Caco-2 (cell line): Measurements from ENCODE around the gene AAMP. TPM values are rescaled to one million over a fixed set of nuclear protein-coding genes. Genes with fewer than 3 reads are reported as not detected.

Experiments used
- BruUV-seq: library from RNA; stranded (reverse); fragments of 400-500 nt; replicated peaks from 2 replicates; lab custom pipeline; 2021; lab: Mats Ljungman, UMichigan
- CTCF ChIA-PET: fragments of 300-600 bp; sonication (Branson Sonifier 250); formaldehyde crosslinking; loops from one replicate; lab custom pipeline; 2022; ENCODE audit warnings: antibody characterized with exemption; lab: Charles Lee
- POLR2A ChIA-PET: fragments of 300-600 bp; sonication (Branson Sonifier 250); formaldehyde crosslinking; loops from one replicate; lab custom pipeline; 2022; ENCODE audit warnings: antibody characterized with exemption; lab: Charles Lee
- DNase-seq, 2 experiments: peaks; one replicate each; pipeline versions ENCODE4 v3.0.0 to v3.0.0-alpha.2; 2020 to 2022
- H3K27me3 ChIP-seq: replicated peaks from 2 replicates; pipeline ENCODE4 v1.6.0; 2011; ENCODE audit warnings: low read length; ENCODE audit not compliant: control insufficient read depth, insufficient read depth
- H3K36me3 ChIP-seq: 2 replicates; pipeline ENCODE4 v1.5.1; 2011; ENCODE audit warnings: low read length; ENCODE audit not compliant: control insufficient read depth, insufficient read depth
- H3K4me1 ChIP-seq: fragments of 250-450 bp; sonication (Bioruptor Pico); 2 replicates; pipeline ENCODE4 v1.5.1; 2020; ENCODE audit warnings: mild to moderate bottlenecking
- H3K4me3 ChIP-seq: 2 replicates; pipeline ENCODE4 v1.5.1; 2011; ENCODE audit warnings: low read depth, mild to moderate bottlenecking, control low read depth, low read length
- H3K9me3 ChIP-seq: fragments of 250-450 bp; sonication (Bioruptor Pico); 2 replicates; pipeline ENCODE4 v1.5.1; 2020; ENCODE audit warnings: mild to moderate bottlenecking, moderate library complexity
- H3K27ac Mint-ChIP-seq: one replicate; pipeline ENCODE4 v1.8.0; 2022; ENCODE audit warnings: mixed read lengths; ENCODE audit not compliant: unreplicated experiment
- H3K27me3 Mint-ChIP-seq: one replicate; pipeline ENCODE4 v1.8.0; 2022; ENCODE audit warnings: mixed read lengths; ENCODE audit not compliant: insufficient read depth, unreplicated experiment
- H3K36me3 Mint-ChIP-seq: one replicate; pipeline ENCODE4 v1.8.0; 2022; ENCODE audit warnings: mild to moderate bottlenecking, mixed read lengths; ENCODE audit not compliant: insufficient read depth, unreplicated experiment
- H3K4me1 Mint-ChIP-seq: one replicate; pipeline ENCODE4 v1.8.0; 2022; ENCODE audit warnings: low read depth, mixed read lengths; ENCODE audit not compliant: unreplicated experiment
- H3K4me3 Mint-ChIP-seq: one replicate; pipeline ENCODE4 v1.8.0; 2022; ENCODE audit warnings: mild to moderate bottlenecking, moderate library complexity, mixed read lengths; ENCODE audit not compliant: unreplicated experiment
- H3K9me3 Mint-ChIP-seq: one replicate; pipeline ENCODE4 v1.8.0; 2022; ENCODE audit warnings: mixed read lengths; ENCODE audit not compliant: unreplicated experiment
- intact Hi-C: fragments of 100-400 bp; cut with micrococcal nuclease; formaldehyde crosslinking; loops from one replicate; pipeline ENCODE4 v1.10.0; 2022; ENCODE audit not compliant: unreplicated experiment
- total RNA-seq: library from RNA; stranded (reverse); gene quantifications from 2 replicates; pipeline ENCODE4 v1.2.3, GENCODE V29; 2022
- TF ChIP-seq, protein P1 (sequence below), 2 experiments: fragments of 200-600 bp in 1 of 2; IDR thresholded peaks; 1 replicate in 1 of 2; 2 replicates in 1 of 2; pipeline versions ENCODE4 v1.5.1 to v1.8.0; 2011 to 2022; ENCODE audit warnings: antibody characterized with exemption in 1 of 2, control low read depth in 1 of 2, inconsistent platforms in 1 of 2, low read depth in 1 of 2, low read length in 1 of 2, mild to moderate bottlenecking in 1 of 2, moderate library complexity in 1 of 2; ENCODE audit not compliant: insufficient read depth in 1 of 2, severe bottlenecking in 1 of 2, unreplicated experiment in 1 of 2

AAMP gene
- total RNA-seq, 1 experiment from 2014 or later = 125 TPM

DNA sequence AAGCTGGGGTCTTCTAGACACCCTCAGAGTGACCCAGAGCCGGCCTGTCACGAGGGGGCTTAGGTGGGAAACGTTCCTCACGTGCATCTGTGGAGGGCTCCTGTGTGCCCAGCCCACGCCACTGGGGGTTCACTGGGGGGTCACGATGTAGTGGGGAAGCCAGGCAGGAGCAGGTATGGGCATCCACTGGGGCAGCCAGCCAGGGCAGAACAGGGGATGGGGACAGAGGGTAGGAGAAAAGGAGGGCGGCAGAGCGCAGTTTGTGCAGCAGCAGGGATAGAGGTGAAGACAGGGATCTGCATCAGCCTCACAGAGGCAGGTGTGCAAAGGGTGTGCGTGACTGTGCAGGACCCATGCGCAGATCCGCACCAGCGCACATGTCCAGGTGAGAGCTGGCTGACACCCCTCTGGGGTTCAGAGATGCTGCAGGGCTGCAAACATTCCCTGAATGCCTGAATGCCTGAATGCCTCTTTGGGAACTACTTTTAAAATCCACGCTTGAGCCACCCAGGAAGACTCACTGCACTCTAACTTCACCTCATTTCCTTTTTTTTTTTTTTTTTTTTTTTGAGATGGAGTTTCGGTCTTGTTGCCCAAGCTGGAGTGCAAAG is 10.4 kb upstream of the AAMP start:
- H3K36me3 ChIP-seq = peaks cover 6% of the 10 kb centered on the region

DNA sequence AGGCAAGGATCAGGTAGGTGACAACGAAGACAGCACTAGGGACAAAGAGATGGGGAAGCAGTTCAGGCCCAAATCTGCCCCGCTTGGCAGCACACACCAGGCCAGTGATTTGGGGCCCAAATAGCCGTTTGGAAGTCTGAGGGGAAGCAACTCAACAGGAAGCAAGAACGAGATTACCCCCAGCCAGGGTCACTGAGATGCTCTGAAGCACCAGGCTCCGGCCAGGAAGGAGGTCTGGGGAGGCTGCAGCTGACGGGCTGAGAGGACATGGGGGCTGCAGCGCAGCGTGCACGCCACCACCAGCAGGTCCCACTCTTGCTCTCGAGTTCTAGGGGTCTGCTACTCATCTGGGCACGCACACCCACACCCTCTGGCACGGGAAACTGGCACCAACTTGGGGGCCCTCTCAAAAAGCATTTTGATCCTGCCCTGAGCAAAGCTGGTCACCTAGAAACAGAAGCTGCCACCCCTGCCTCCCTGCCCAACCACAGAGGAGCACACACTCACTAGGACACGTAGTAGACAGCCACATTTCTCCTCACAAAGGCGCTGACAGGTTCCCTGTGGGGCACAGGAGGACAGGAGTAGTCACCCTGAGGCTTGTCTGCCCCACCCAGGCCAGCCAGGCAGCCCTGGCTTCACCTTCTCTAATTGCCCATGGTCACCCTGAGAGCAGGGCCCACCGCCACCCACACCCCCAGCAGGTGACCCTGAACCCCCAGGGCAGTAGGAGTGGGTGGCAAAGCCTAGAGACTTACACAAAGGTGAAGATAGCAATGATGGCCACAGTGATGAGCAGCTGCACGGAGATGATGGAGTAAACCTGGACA is 8.8 kb upstream of the AAMP start:
- H3K36me3 ChIP-seq = peaks cover 9% of the 10 kb centered on the region

More for the DNA sequence above, 10.4 kb upstream of the AAMP start:
- Mint-ChIP-seq H3K36me3 (peaks cover 81% of the 10 kb centered on the region), H3K4me1 (peaks cover 22% of the 10 kb centered on the region), H3K9me3 (no peaks in the 10 kb centered on the region), H3K27me3 (no peaks in the 10 kb centered on the region), H3K4me3 (no peak overlapping the region), H3K27ac (no peak overlapping the region)
- no peak overlapping the region for H3K4me3 ChIP-seq
- TF ChIP-seq, protein P1, sequence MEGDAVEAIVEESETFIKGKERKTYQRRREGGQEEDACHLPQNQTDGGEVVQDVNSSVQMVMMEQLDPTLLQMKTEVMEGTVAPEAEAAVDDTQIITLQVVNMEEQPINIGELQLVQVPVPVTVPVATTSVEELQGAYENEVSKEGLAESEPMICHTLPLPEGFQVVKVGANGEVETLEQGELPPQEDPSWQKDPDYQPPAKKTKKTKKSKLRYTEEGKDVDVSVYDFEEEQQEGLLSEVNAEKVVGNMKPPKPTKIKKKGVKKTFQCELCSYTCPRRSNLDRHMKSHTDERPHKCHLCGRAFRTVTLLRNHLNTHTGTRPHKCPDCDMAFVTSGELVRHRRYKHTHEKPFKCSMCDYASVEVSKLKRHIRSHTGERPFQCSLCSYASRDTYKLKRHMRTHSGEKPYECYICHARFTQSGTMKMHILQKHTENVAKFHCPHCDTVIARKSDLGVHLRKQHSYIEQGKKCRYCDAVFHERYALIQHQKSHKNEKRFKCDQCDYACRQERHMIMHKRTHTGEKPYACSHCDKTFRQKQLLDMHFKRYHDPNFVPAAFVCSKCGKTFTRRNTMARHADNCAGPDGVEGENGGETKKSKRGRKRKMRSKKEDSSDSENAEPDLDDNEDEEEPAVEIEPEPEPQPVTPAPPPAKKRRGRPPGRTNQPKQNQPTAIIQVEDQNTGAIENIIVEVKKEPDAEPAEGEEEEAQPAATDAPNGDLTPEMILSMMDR (IDR thresholded peaks at IDR 0.05; ENCODE audit: insufficient read depth in 1 of 2, low read depth in 1 of 2, low read length in 1 of 2, severe bottlenecking in 1 of 2, unreplicated experiment in 1 of 2) = no peak
- POLR2A ChIA-PET = interaction anchor here (1.1 kb wide), 1 partner anchor 14 kb away, joined by 12 read pairs; no protein-coding TSS in a partner anchor
- intact Hi-C loops = no loop called here
- H3K9me3 ChIP-seq = no peaks in the 10 kb centered on the region
- peaks cover 33% of the 10 kb centered on the region for H3K4me1 ChIP-seq
- BruUV-seq = no TSS peak
- DNase-seq = no peak
- CTCF ChIA-PET = no interaction called here
- no peaks in the 10 kb centered on the region for H3K27me3 ChIP-seq

DNA sequence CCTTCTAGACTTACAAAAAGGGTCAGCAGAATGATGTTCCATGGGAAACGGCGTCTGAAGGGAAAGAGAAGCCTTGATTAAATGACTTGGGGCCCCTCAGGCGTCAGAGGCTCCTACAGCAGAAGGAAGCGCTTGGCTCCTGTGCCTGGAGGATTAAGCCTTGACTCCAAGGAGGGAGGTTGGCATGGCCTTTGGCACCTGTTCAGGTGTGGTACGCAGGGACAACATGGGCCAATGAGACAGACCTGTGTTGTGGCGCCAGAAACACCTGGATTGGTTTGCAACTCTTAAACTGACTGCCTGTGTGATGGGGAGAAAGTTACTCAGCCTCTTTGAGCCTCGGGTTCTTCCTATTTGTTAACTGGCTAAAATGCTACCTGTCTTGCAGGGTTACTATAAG is 8.0 kb upstream of the AAMP start:
- peaks cover 11% of the 10 kb centered on the region for H3K4me1 ChIP-seq
- no peaks in the 10 kb centered on the region for H3K9me3 ChIP-seq
- Mint-ChIP-seq H3K9me3 (no peaks in the 10 kb centered on the region), H3K4me3 (no peak overlapping the region), H3K27me3 (no peaks in the 10 kb centered on the region), H3K36me3 (peaks cover 68% of the 10 kb centered on the region), H3K4me1 (peaks cover 15% of the 10 kb centered on the region), H3K27ac (no peak overlapping the region)
- H3K36me3 ChIP-seq = peaks cover 8% of the 10 kb centered on the region
- H3K4me3 ChIP-seq = no peak overlapping the region
- H3K27me3 ChIP-seq = no peaks in the 10 kb centered on the region
- TF ChIP-seq, protein P1 (IDR thresholded peaks at IDR 0.05; ENCODE audit: insufficient read depth in 1 of 2, low read depth in 1 of 2, low read length in 1 of 2, severe bottlenecking in 1 of 2, unreplicated experiment in 1 of 2) = no peak
- intact Hi-C loops = loop anchor here (10.0 kb wide), 1 partner anchor 367 kb away; no protein-coding TSS in a partner anchor
- ChIA-PET CTCF (no interaction called here), POLR2A (no interaction called here)
- DNase-seq = no peak
- BruUV-seq = no TSS peak

More for the DNA sequence above, 8.8 kb upstream of the AAMP start:
- Mint-ChIP-seq H3K4me3 (no peak overlapping the region), H3K36me3 (peaks cover 68% of the 10 kb centered on the region), H3K4me1 (peaks cover 22% of the 10 kb centered on the region), H3K27me3 (no peaks in the 10 kb centered on the region), H3K27ac (no peak overlapping the region), H3K9me3 (no peaks in the 10 kb centered on the region)
- TF ChIP-seq, protein P1 (IDR thresholded peaks at IDR 0.05; ENCODE audit: insufficient read depth in 1 of 2, low read depth in 1 of 2, low read length in 1 of 2, severe bottlenecking in 1 of 2, unreplicated experiment in 1 of 2) = no peak
- H3K4me3 ChIP-seq = no peak overlapping the region
- no TSS peak for BruUV-seq
- H3K4me1 ChIP-seq = peaks cover 17% of the 10 kb centered on the region
- ChIA-PET POLR2A (no interaction called here), CTCF (no interaction called here)
- H3K27me3 ChIP-seq = no peaks in the 10 kb centered on the region
- intact Hi-C loops = loop anchor here (10.0 kb wide), 1 partner anchor 366 kb away; no protein-coding TSS in a partner anchor
- no peak for DNase-seq
- no peaks in the 10 kb centered on the region for H3K9me3 ChIP-seq
